Stimulated activated CD4-positive, alpha-beta T cell treated with anti-CD3 and anti-CD28 coated beads, Interleukin-2, amount 100 ng/mL, for 4 hours (primary cell): ENCODE data around the gene TBRG1.
"Not testable (repeated sequence)": the region's sequence is repeated elsewhere in the genome, so short reads cannot be mapped to it uniquely, and the experiment has no call there.

Source experiments
- DNase-seq: peaks from one replicate; pipeline ENCODE4 v3.0.0-alpha.2; 2020; ENCODE audit warnings: low read depth

Gene TBRG1, protein sequence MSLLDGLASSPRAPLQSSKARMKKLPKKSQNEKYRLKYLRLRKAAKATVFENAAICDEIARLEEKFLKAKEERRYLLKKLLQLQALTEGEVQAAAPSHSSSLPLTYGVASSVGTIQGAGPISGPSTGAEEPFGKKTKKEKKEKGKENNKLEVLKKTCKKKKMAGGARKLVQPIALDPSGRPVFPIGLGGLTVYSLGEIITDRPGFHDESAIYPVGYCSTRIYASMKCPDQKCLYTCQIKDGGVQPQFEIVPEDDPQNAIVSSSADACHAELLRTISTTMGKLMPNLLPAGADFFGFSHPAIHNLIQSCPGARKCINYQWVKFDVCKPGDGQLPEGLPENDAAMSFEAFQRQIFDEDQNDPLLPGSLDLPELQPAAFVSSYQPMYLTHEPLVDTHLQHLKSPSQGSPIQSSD

DNA sequence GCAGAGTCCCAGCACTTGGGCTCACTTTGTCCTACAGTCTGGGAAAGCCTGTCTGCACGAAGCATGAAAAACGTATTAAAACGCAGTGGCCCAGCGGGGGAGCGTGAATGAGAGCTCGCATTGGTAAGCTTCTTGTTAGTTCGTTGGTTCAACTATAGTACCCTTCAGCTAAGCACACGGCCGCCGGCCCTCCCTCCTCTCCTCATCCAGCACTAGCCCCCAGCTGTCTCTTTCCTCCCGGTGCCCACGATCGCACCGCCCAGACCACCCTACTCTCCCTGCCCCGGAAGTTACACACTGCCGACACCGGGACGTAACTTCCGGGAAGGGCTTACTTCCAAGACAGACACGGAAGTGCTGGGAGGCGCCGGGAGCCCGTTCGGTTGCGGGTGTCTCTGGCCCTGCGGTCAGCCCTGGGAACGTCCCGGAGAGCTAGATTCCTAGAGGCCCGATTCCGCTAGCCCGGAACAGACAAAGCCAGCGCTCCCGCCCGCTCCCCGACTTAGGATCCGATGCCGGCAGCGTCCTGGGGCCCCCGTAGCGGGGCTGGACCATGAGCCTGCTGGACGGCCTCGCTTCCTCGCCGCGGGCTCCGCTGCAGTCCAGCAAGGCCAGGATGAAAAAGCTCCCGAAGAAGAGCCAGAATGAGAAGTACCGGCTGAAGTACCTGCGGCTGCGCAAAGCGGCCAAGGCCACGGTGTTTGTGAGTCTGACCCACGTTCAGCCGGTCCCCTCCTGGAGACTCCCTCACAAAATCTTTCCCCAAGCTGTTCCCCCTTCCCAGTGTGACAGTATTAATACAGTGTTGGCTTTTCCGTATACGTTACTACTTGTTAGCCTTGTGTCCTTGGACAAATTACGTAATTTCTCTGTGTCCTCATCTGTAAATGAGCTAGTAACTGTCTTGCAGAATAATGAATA is at the start of gene TBRG1:
Gene TBRG1, plus strand, starts transcription at position 334 of the 921 bp plus-strand sequence. Its CDS starts 220 bp downstream, at position 554.
- peak; percentile 76 for DNase-seq

DNA sequence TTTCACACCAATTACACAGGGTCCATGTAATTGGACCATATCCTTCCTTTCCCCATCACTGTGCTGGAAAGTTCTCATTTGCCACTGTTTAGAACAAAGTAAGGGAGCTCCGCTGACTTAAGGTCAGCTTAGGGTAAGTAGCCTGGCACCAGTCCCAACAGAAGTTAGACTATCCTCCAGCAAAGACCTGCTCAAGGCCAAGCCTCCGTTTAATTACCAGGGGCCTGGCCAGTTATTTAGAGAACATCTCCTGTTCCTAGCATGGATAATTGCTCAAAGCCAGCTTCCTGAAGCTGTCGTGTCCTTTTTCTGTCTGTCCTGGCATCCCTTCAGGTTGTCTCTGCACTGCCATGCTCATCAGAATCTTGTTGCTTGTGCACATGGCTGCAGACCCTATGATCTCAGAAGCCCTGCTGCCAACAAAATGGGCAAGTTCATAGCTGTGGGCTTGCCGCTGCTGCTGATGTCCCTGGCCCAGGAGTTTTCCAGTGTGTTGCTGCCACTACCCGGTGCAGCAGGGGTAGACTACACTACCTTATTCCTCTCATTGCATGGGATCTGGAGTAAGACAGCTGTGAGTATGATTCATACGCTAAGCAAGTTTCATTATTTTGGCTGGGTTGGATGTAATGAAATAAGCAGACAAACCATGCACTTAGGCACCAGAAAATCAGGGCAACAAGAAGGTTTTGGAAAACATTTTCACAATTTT is 44.8 kb upstream of the TBRG1 start:
- no peak for DNase-seq

DNA sequence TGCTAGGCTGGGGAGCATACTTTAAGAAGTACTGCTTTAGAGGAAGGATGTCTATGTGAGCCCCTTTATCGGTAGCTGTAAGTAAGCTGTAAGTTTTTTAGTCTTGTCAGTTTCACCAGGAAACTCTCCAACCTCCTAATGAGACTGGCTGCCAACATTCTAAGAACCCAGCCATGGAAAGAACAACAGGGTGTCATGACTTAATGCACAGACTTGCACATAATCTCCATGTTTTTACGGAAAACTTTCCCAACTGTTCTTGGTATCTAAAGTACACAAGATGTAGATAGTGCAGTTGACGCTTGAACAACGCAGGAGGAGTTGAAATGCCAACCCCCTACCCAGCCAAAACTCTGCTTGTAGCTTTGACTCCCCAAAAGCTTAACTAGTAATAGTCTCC is 43.9 kb upstream of the TBRG1 start:
- DNase-seq, result no peak

DNA sequence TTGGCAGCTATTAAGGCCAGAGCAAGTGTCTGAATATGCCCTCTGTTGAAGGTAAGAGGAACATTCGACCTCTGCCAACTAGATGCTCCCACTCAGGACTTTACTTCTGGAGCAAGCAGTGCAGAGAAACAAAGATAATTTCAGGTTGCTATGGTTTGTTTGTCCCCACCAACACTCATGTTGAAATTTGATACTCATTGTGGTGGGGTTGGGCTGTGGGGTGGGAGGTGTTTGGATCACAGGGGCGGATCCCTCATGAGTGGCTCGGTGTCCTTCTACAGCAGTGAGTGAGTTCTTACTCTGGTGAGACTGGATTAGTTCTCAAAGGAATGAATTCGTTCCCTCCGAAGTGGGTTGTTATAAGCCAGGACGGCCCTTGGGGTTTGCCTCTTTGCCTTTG is 40.8 kb upstream of the TBRG1 start:
- DNase-seq, result no peak

DNA sequence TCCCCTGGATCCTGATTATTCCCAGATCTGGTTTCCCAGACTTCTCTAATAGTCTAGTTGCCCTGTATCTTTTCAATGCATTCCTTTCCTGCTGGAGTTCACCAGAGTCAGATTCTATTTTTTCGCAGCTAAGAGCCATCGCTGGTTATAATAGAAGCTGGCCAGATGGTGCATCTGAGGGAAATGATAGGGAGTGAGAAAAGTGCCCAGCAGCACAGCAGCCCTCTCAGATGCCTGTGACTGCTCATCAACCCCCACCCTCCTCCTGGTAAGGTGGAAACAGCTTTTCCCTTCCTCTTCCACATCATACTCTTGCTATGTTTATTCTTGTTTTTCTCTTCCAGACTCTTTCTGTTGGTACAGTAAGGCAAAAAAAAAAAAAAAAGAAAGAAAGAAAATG is 40.1 kb upstream of the TBRG1 start:
- DNase-seq, result no peak

DNA sequence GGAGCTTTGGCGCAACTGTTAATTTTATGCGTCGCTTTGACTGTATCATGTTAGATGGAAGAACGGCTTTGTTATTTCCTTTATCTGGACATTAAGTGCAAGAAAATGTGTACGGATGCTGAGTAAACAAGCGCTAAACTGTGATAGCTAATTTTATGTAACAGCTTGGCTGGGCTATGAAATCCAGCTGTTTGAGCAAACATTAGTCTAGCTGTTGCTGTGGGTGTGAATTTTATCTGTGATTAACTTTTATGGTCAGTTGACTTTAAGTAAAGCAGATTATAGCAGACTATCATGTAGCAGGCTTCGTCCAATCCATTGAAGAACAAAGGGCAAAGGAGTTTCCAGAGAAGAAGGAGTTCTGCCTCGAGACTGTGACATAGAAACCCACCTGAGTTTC is 38.9 kb upstream of the TBRG1 start:
- DNase-seq, result no peak

DNA sequence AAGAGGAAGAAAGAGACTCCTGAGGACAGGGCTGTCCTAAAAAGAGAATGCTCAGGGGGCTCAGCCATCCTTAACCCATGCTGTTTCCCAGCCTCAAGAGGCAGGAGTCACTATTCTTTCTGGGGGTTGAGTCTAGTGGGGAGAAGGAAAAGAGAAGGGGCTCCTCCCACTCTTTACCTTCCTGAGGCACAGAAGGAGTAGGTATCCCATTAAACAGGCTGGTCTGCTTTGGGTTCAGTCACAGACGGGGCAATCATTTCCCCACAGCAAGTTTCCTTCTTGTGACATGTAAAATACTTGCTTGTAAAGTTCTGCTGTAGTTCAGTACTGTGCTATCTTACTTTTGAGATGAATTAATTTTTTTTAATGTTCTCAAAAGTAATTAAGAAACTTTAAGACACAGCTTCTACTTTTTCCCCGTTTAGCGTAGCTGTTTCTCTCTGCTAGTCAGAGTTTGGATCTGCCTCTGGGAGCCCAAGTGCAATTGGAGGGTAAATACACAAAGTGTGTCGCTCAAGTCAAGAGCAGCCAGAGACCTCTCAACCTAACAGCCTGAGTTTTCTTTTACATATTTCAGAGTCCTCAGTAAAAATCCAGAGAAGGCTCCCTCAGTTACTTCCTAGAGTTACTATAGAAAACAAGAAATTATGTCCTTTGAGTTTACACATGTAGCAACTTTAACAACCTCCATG is 37.8 kb upstream of the TBRG1 start:
- no peak for DNase-seq

DNA sequence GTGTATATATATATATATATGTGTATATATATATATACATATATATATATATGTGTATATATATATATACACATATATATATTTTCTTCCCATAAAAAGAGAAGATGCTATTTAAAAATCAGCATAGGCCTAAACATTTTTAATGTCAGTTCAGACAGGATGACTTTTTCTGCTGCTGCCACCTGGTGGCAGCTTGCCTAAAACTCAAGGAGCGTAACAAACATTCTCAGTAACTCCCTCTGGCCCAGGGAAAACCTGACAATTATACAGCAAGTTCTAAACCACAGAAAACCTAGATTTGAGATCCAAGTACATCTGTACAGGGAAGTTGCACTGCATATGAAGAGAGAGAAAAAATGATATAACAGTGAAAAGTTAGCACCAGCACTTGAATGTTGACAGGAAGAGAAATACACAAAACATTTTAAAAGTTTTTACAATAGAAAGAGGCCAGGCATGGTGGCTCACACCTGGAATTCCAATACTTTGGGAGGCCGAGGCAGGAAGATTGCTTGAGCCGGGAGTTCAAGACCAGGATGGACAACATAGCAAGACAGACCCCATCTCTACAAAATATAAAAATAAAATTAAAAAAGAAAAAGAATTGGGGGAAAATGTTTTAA is 36.3 kb upstream of the TBRG1 start:
- DNase-seq, result peak; percentile 6

DNA sequence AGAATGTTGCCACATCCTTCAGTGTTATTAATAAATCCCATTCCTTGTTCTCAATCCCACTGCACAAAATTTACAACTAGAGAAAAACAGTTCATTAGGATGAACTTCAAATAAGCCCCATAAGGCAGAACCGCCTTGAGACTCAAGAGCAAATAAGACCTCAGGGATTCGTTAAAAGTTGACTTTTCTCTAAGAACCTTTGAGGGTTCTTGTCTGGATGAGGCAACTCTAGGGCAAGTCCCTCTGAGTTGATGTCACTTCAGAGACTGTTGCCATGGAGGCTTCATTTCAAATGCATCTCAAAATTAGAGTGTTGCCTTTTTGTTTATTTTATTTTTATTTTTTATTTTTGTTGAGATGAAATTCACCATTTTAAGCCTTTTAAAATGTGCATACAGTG is 31.2 kb upstream of the TBRG1 start:
- DNase-seq, result no peak

DNA sequence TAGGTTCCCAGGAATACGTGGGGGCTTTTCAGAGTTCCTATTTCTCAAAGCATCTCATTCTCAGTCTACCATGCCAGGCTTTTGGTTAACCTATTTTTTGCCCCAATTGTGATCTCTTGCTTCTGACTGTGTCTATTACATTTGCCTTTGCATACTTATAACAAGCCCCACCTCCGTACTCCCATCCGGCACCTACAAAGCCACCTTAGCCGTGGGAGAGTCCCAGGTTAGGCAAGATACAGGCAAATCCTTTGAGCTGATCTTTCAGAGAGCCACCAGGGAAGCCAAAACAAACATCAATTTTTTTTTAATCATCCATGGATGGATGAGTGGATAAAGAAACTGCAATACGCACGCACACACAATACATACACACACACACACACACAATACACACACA is 30.0 kb upstream of the TBRG1 start:
- no peak for DNase-seq

DNA sequence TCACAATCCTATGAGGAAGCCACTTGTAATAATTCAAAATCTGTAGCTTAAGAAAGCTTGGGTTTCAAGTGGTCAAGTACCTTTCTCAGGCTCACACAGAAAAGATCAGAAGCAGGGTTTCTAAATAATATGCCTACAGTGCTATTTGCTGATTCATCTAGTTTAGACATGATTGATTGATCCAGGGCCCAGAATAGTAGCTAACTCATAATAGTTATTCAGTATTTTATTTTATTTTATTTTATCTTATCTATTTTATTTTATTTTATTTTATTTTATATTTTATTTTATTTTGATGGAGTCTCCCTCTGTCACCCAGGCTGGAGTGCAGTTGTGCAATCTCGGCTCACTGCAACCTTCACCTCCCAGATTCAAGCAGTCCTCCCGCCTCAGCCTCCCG is 27.4 kb upstream of the TBRG1 start:
- no peak for DNase-seq

DNA sequence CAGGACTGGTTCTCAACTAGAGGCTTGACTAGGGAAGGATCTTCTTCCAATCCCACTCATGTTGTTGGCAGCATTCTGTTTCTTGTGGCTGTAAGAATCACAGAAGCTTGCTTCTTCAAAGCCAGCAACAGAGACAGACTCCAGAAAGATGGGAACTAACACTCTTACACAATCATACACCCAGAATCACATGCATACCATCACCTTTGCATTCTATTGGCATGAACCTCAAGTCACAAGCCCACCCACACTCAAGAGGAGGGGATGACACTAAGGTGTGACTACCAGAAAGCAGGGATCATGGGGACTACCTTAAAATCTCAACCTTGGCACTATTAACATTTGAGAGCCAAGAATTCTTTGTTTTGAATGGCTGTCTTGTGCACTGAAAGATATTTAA is 25.0 kb upstream of the TBRG1 start:
- DNase-seq, result no peak

DNA sequence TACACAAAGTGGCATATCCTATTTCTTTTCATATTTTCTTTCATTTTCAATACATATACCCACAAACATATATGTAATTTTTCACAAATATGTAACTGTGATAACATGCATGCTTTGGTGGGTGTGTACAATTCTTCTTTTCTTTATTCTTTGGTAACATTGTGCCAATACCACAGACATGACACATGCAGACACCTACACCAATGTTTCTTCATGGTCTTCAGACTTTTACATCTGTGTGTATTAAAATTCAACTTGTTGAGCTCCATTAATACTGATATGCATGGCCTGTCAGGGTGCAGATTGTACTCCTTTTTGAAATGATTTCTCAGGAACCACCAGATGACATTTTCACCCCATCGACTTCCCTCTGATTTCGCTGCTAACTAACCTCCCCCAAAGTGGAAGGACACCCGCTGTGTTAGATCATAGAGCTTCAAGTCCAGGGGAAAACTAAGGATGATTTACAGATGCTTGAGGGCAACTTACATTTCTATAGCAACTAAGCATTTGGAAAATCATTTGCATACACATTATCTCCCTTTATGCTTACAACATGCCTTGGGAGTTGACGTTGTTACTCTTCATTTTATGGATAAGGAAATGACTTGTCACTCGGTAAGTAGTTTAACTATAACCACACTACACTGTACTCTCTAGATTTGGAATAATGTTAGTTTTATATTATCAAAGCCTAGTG is 21.9 kb upstream of the TBRG1 start:
- no peak for DNase-seq

DNA sequence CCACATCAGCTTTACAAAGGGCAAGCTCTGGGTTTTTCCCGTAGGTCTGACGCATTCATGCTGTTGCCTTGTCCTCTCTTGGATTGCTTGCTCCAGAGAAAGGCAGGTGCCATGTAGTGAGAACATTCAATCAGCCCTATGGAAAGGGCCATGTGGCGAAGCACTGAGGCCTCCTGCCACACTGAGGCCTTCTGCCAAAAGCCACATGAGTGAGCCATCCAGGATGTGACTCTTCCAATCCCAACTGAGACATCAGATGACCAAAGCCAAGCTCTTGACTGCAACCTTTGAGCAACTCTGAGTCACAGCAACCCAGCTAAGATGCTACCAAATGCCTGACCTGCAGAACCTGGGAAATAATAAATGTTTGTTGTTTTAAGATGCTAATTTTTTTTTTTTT is 20.5 kb upstream of the TBRG1 start:
- no peak for DNase-seq

DNA sequence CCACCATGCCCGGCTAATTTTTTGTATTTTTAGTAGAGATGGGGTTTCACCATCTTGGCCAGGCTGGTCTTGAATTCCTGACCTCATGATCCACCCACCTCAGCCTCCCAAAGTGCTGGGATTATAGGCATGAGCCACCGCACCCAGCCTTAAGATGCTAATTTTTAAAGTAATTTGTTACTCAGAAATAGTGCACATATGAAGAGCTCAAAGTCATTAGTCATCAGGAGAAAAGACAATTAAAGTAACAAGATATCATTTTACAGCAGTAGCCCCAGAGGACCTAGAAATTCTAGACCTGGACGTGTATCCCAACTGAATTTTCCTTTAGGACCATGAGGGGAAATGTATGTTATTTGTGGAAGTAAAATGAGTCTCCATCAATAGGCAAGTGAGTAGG is 19.9 kb upstream of the TBRG1 start:
- DNase-seq, result not testable (repeated sequence)

DNA sequence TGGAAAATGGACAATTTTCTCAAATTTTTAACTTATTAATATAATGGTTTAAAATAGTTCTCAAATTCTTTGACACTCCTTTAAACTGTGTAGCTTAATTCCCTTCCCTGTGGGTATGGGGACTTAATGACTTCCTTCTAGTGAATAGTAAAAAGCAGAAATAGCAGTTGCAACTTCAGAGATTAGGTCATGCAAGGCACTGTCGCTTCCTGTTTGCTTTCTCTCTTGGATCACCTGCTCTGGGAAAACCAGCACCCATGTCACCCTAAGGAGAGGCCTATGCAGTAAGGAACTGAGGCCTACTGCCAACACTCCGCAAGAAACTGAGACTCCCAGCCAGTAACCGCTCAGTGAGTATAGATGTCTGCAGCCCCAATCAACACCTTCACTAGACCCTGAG is 16.9 kb upstream of the TBRG1 start:
- DNase-seq, result no peak

DNA sequence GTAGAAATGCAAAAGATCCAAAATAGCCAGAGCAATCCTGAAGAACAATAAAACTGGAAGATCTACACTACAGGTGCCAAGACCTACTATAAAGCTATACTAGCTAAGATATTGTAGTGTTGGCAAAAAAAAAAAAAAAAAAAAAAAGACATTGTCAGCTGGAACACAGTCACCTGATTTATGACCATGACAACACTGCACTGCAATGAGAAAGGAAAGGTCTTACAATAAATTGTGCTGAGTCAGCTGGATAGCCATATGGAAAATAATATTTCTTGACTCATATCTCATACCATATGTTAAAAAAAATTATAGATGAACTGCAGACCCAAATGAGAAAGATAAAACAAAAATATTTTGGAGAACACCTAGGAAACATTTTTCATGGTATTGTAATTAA is 14.5 kb upstream of the TBRG1 start:
- no peak for DNase-seq

DNA sequence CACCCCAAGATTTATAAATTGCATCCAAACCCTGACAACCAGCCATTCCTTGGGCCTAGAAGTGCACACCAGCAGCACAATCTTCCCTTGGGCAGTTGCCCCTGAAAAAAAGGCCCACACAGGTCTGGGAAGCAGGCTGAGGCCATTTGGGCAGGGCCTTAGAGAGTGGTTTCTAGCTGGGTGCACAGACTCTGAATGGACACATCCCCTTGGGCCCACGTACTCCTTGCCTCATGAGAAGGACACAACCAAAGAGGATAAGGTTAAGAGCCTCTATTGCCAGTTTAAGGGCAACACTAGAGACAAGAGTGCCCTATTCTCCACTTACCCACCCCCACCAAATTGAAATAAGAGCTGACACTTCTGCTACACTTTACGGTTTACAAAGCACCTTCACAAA is 12.4 kb upstream of the TBRG1 start:
- no peak for DNase-seq

DNA sequence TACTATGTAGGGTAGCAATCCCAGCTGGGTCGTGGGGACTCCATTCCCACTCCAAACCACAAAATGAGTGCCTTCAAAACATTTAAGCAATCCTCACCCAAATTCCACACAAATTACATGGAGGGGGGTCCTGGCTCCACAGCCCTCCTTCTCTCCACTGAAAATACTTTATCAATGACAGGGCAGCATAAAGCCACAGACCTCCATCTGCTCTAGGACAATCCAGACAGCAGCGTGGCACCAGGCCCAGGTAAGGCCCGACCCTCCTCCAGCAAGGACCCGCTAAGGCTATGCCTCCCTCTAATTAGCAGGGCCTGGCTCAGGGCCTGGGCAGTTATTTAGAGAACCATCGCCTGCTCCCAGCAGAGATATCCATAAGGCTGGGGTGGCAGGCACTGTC is 11.6 kb upstream of the TBRG1 start, which contains the start of gene PANX3:
Gene PANX3, plus strand, starts transcription at position 365 of the 400 bp plus-strand sequence. CDS start 129 bp downstream, outside the sequence.
- no peak for DNase-seq

DNA sequence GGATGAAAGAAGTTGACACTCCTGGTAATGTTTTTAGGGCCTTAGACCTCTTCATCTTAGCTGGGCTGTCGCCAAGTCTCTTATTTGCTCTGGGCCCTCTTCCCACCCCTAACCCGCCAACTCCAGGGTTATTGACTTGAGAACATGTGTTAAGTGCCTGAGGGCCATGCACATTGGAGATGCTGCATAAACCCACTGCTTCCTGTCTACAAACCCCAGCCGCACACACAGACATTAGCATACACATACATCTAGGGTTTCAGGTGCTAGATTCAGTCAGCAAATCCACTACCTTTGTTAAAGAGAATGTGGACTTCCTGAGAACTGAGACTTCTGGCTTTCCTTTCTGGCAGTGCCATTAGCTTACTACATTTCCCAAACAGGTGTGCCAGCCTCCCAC is 10.6 kb upstream of the TBRG1 start:
- no peak for DNase-seq
